HG03575 (cell line): Measurements from ENCODE around the gene EGLN2.

Experiments
- ATAC-seq: cut with Tn5 transposase; IDR thresholded peaks from one replicate; pipeline ENCODE4 v1.9.1; 2021; ENCODE audit not compliant: unreplicated experiment, insufficient number of reproducible peaks, low FRiP score; ENCODE audit errors: extremely low read depth

Gene EGLN2

GRCh38 chr19:40799558-40800338 is 757 bp downstream of the EGLN2 start:
- ATAC-seq: no peak

GRCh38 chr19:40800339-40800996 is 1.5 kb downstream of the EGLN2 start:
- ATAC-seq: no peak

GRCh38 chr19:40800997-40801377 is 2.0 kb downstream of the EGLN2 start:
- no peak for ATAC-seq

GRCh38 chr19:40801426-40802299 is 2.7 kb downstream of the EGLN2 start:
- no peak for ATAC-seq

GRCh38 chr19:40802300-40803169 is 3.5 kb downstream of the EGLN2 start:
- ATAC-seq: no peak

- no peak for ATAC-seq
These were observed 4.3 kb downstream of the EGLN2 start for GRCh38 chr19:40803170-40803856.

- ATAC-seq: no peak
These were observed 5.1 kb downstream of the EGLN2 start for GRCh38 chr19:40803857-40804782.

- ATAC-seq: no peak
These were observed 5.8 kb downstream of the EGLN2 start for GRCh38 chr19:40804783-40805242.

- ATAC-seq: no peak
These were observed 6.4 kb downstream of the EGLN2 start for GRCh38 chr19:40805258-40805868.

- ATAC-seq: no peak
These were observed 7.6 kb downstream of the EGLN2 start for GRCh38 chr19:40806423-40807146.

GRCh38 chr19:40807147-40808020 is 8.4 kb downstream of the EGLN2 start:
- ATAC-seq: no peak

- ATAC-seq: no peak
These were observed 9.0 kb downstream of the EGLN2 start for GRCh38 chr19:40808021-40808325.

GRCh38 chr19:40808497-40808896 is 9.5 kb downstream of the EGLN2 start:
- no peak for ATAC-seq

GRCh38 chr19:40809358-40810086 is 10.5 kb downstream of the EGLN2 start:
- ATAC-seq: no peak

- no peak for ATAC-seq
These were observed 11.2 kb downstream of the EGLN2 start for GRCh38 chr19:40810160-40810559.
